ENCODE measurements around the gene MLXIPL. TPM values are rescaled to one million over a fixed set of nuclear protein-coding genes. Genes with fewer than 3 reads are reported as not detected.

MLXIPL gene
- total and polyA plus RNA-seq, 2 of the 8 experiments (the other 6 are each of a cell fraction or from before 2014, with no cell fraction given): 9.4 to 10.6 TPM

DNA sequence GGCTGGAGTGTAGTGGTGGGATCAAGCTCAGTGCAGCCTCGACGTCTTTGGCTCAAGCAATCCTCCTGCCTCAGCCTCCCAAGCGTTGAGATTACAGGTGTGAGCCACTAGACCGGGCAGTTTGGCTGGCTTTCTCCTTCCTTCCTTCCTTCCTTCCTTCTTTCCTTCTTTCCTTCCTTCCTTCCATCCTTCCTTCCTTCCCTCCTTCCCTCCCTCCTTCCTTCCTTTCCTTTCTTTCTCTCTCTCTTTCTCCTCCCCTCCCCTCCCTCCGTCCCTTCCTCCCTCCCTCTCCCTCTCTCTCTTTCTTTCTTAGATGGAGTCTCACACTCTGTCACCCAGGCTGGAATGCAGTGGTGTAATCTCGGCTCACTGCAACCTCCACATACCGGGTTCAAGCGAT is 35.7 kb upstream of the MLXIPL start:
- POLR2A ChIA-PET (ENCODE audit: partially characterized antibody): no interaction called here
- TF ChIP-seq FOSL1 (IDR thresholded peaks at IDR 0.05; ENCODE audit: insufficient read depth, low read depth, low read length): no peak
- no peak for TF ChIP-seq RBBP5 (IDR thresholded peaks at IDR 0.05; ENCODE audit: borderline replicate concordance, low read depth, low read length)
- no peak for TF ChIP-seq CREB1 (IDR thresholded peaks at IDR 0.05)
- TF ChIP-seq CBX8 (IDR thresholded peaks at IDR 0.05; ENCODE audit: borderline replicate concordance, low read depth, low read length): no peak

More for the DNA sequence above, 35.7 kb upstream of the MLXIPL start:
- Histone ChIP-seq H3K4me1 (replicated peaks in 1 of 4; ENCODE audit: control insufficient read depth in 3 of 4, insufficient read depth in 4 of 4, low read length in 3 of 4) (peaks cover 0 to 3% (median 0%) of the 10 kb centered on the region in 4 experiments; a peak in 1 of 7 replicates), H2AFZ (ENCODE audit: low read length) (no peak overlapping the region), H3K27me3 (replicated peaks in 1 of 4; ENCODE audit: control insufficient read depth in 3 of 4, extremely low read depth in 1 of 4, insufficient read depth in 3 of 4, low read length in 3 of 4) (no peaks in the 10 kb centered on the region), H2AK5ac (ENCODE audit: low read depth, low read length) (no peak overlapping the region), H2BK12ac (ENCODE audit: low read depth, low read length) (no peak overlapping the region), H2BK5ac (ENCODE audit: low read depth, low read length) (no peak overlapping the region), H3K56ac (replicated peaks; ENCODE audit: insufficient read length, low read depth, low read length) (no peak overlapping the region), H3K9ac (replicated peaks in 1 of 4; ENCODE audit: extremely low read depth in 1 of 4, low read depth in 3 of 4, low read length in 3 of 4) (no peak overlapping the region), H3K14ac (ENCODE audit: insufficient read length) (no peak overlapping the region), H3K79me1 (ENCODE audit: low read depth, low read length) (no peaks in the 10 kb centered on the region), H3K4me3 (ENCODE audit: extremely low read depth in 1 of 4, insufficient read depth in 2 of 4, low read depth in 3 of 4, low read length in 4 of 4) (no peak overlapping the region), H3K23ac (ENCODE audit: insufficient read length) (no peak overlapping the region), H3K4me2 (ENCODE audit: insufficient read depth in 1 of 2, low read depth in 2 of 2, low read length in 2 of 2) (no peak overlapping the region), H4K91ac (replicated peaks; ENCODE audit: insufficient read length, low read length) (no peak overlapping the region), H2BK20ac (ENCODE audit: low read length) (no peak overlapping the region), H3K27ac (ENCODE audit: low read depth, low read length) (no peak overlapping the region), H2BK15ac (ENCODE audit: low read length) (no peak overlapping the region), H3K36me3 (ENCODE audit: control insufficient read depth in 2 of 4, insufficient read depth in 4 of 4, low read length in 3 of 4) (no peaks in the 10 kb centered on the region), H3K4ac (replicated peaks; ENCODE audit: insufficient read length, low read depth, low read length) (no peak overlapping the region), H4K20me1 (replicated peaks in 1 of 2; ENCODE audit: control insufficient read depth in 1 of 2, insufficient read depth in 2 of 2, low read length in 2 of 2) (no peaks in the 10 kb centered on the region), H3K79me2 (ENCODE audit: control insufficient read depth in 1 of 2, insufficient read depth in 2 of 2, low read length in 2 of 2) (no peaks in the 10 kb centered on the region), H4K5ac (ENCODE audit: insufficient read length, low read depth, low read length) (no peak overlapping the region), H4K8ac (ENCODE audit: extremely low read depth, insufficient read depth, low read length) (no peak overlapping the region), H3K23me2 (ENCODE audit: low read depth, low read length) (peaks cover 2% of the 10 kb centered on the region; the same call in 1 of the 2 replicates), H3K9me3 (ENCODE audit: insufficient read depth in 2 of 2, low read depth in 1 of 2, low read length in 1 of 2) (peaks cover 0 to 4% of the 10 kb centered on the region in 2 experiments; a peak in 1 of 4 replicates), H2BK120ac (replicated peaks; ENCODE audit: low read depth, low read length) (no peak overlapping the region), H3K18ac (ENCODE audit: extremely low read depth, low read length) (no peak overlapping the region)
- 75% methylated on average over 5 of the region's 8 CpGs; no CpG with 5 or more reads in 1 of the 2 experiments for WGBS, 2 experiments (ENCODE audit: extremely low coverage in 1 of 2, insufficient coverage in 1 of 2, insufficient read length in 1 of 2, insufficient replicate concordance in 2 of 2, low coverage in 1 of 2, low lambda C conversion rate in 2 of 2, missing lambda C conversion rate in 1 of 2)
- CTCF ChIA-PET (ENCODE audit: partially characterized antibody): interaction anchor here (1.0 to 2.1 kb wide), 3 partner anchors 41 to 65 kb away, joined by 3 to 9 read pairs (median 4); no protein-coding TSS in a partner anchor
- DNase-seq (ENCODE audit: low read depth in 1 of 2, low spot score in 2 of 2): no peak
- FAIRE-seq: no peak
